ENCODE data around the gene PROM1.

GRCh38 chr4:16082426-16083240, 1.2 kb downstream of the PROM1 start:
- TF ChIP-seq CTCF (conservative IDR thresholded peaks at IDR 0.05; ENCODE audit: low read length) (no peak), EZH2phosphoT487 (IDR thresholded peaks at IDR 0.05; ENCODE audit: borderline replicate concordance, low read depth, low read length) (no peak)

All from OCI-LY7 (cell line).